ENCODE results near the gene PRR11.

The PRR11 gene

GRCh38 chr17:59180626-59181025, 25.1 kb downstream of the PRR11 start:
- Histone ChIP-seq H3K36me3 (ENCODE audit: insufficient read depth, low read length) (peaks cover 9% of the 10 kb centered on the region), H3K9me3 (ENCODE audit: low read depth, low read length) (no peaks in the 10 kb centered on the region), H3K27ac (no peak overlapping the region), H3K4me3 (no peak overlapping the region), H3K9ac (ENCODE audit: insufficient read length) (no peak overlapping the region)
- no peak for DNase-seq (ENCODE audit: low read depth, low spot score)
- TF ChIP-seq EZH2 (IDR thresholded peaks at IDR 0.05) (no peak), POLR2AphosphoS5 (IDR thresholded peaks at IDR 0.05; ENCODE audit: borderline replicate concordance, low read depth, low read length) (no peak), FOXP2 (optimal IDR thresholded peaks at IDR 0.05; ENCODE audit: control extremely low read depth, extremely low read length, insufficient read depth) (no peak)

- H3K9ac ChIP-seq (ENCODE audit: insufficient read length), result no peak overlapping the region
- TF ChIP-seq POLR2AphosphoS5 (IDR thresholded peaks at IDR 0.05; ENCODE audit: borderline replicate concordance, low read depth, low read length), result no peak
- no peak for TF ChIP-seq FOXP2 (optimal IDR thresholded peaks at IDR 0.05; ENCODE audit: control extremely low read depth, extremely low read length, insufficient read depth)
- no peak for TF ChIP-seq EZH2 (IDR thresholded peaks at IDR 0.05)
- DNase-seq (ENCODE audit: low read depth, low spot score), result no peak
- H3K9me3 ChIP-seq (ENCODE audit: low read depth, low read length), result no peaks in the 10 kb centered on the region
- peaks cover 16% of the 10 kb centered on the region for H3K36me3 ChIP-seq (ENCODE audit: insufficient read depth, low read length)
- no peak overlapping the region for H3K4me3 ChIP-seq
- H3K27ac ChIP-seq, result no peak overlapping the region
These were observed 25.9 kb downstream of the PRR11 start for GRCh38 chr17:59181481-59181880.

GRCh38 chr17:59185997-59186396, 30.5 kb downstream of the PRR11 start:
- H3K4me3 ChIP-seq, result no peak overlapping the region
- TF ChIP-seq EZH2 (IDR thresholded peaks at IDR 0.05) (no peak), FOXP2 (optimal IDR thresholded peaks at IDR 0.05; ENCODE audit: control extremely low read depth, extremely low read length, insufficient read depth) (no peak), POLR2AphosphoS5 (IDR thresholded peaks at IDR 0.05; ENCODE audit: borderline replicate concordance, low read depth, low read length) (no peak)
- no peak for DNase-seq (ENCODE audit: low read depth, low spot score)
- H3K27ac ChIP-seq, result no peak overlapping the region
- no peak overlapping the region for H3K9ac ChIP-seq (ENCODE audit: insufficient read length)
- peaks cover 39% of the 10 kb centered on the region for H3K36me3 ChIP-seq (ENCODE audit: insufficient read depth, low read length)
- H3K9me3 ChIP-seq (ENCODE audit: low read depth, low read length), result no peaks in the 10 kb centered on the region

GRCh38 chr17:59186850-59187249, 31.3 kb downstream of the PRR11 start:
- Histone ChIP-seq H3K36me3 (ENCODE audit: insufficient read depth, low read length) (peaks cover 45% of the 10 kb centered on the region), H3K4me3 (no peak overlapping the region), H3K9me3 (ENCODE audit: low read depth, low read length) (no peaks in the 10 kb centered on the region), H3K27ac (no peak overlapping the region), H3K9ac (ENCODE audit: insufficient read length) (no peak overlapping the region)
- DNase-seq (ENCODE audit: low read depth, low spot score), result no peak
- TF ChIP-seq FOXP2 (optimal IDR thresholded peaks at IDR 0.05; ENCODE audit: control extremely low read depth, extremely low read length, insufficient read depth) (no peak), POLR2AphosphoS5 (IDR thresholded peaks at IDR 0.05; ENCODE audit: borderline replicate concordance, low read depth, low read length) (no peak), EZH2 (IDR thresholded peaks at IDR 0.05) (no peak)

GRCh38 chr17:59190806-59191205, 35.3 kb downstream of the PRR11 start:
- DNase-seq (ENCODE audit: low read depth, low spot score), result no peak
- Histone ChIP-seq H3K9me3 (ENCODE audit: low read depth, low read length) (no peaks in the 10 kb centered on the region), H3K27ac (no peak overlapping the region), H3K9ac (ENCODE audit: insufficient read length) (no peak overlapping the region), H3K36me3 (ENCODE audit: insufficient read depth, low read length) (peaks cover 74% of the 10 kb centered on the region), H3K4me3 (no peak overlapping the region)
- no peak for TF ChIP-seq POLR2AphosphoS5 (IDR thresholded peaks at IDR 0.05; ENCODE audit: borderline replicate concordance, low read depth, low read length)
- TF ChIP-seq FOXP2 (optimal IDR thresholded peaks at IDR 0.05; ENCODE audit: control extremely low read depth, extremely low read length, insufficient read depth), result no peak
- TF ChIP-seq EZH2 (IDR thresholded peaks at IDR 0.05), result no peak

GRCh38 chr17:59193336-59193862, 37.9 kb downstream of the PRR11 start:
- Histone ChIP-seq H3K4me3 (no peak overlapping the region), H3K9me3 (ENCODE audit: low read depth, low read length) (no peaks in the 10 kb centered on the region), H3K36me3 (ENCODE audit: insufficient read depth, low read length) (peaks cover 81% of the 10 kb centered on the region), H3K27ac (no peak overlapping the region), H3K9ac (ENCODE audit: insufficient read length) (no peak overlapping the region)
- TF ChIP-seq POLR2AphosphoS5 (IDR thresholded peaks at IDR 0.05; ENCODE audit: borderline replicate concordance, low read depth, low read length) (no peak), EZH2 (IDR thresholded peaks at IDR 0.05) (no peak), FOXP2 (optimal IDR thresholded peaks at IDR 0.05; ENCODE audit: control extremely low read depth, extremely low read length, insufficient read depth) (no peak)
- no peak for DNase-seq (ENCODE audit: low read depth, low spot score)

- no peak for DNase-seq (ENCODE audit: low read depth, low spot score)
- TF ChIP-seq FOXP2 (optimal IDR thresholded peaks at IDR 0.05; ENCODE audit: control extremely low read depth, extremely low read length, insufficient read depth), result no peak
- no peak for TF ChIP-seq POLR2AphosphoS5 (IDR thresholded peaks at IDR 0.05; ENCODE audit: borderline replicate concordance, low read depth, low read length)
- Histone ChIP-seq H3K9ac (ENCODE audit: insufficient read length) (no peak overlapping the region), H3K27ac (no peak overlapping the region), H3K36me3 (ENCODE audit: insufficient read depth, low read length) (peaks cover 72% of the 10 kb centered on the region), H3K9me3 (ENCODE audit: low read depth, low read length) (no peaks in the 10 kb centered on the region), H3K4me3 (no peak overlapping the region)
These were observed 43.9 kb downstream of the PRR11 start for GRCh38 chr17:59199398-59199797.

GRCh38 chr17:59202320-59202719, 46.8 kb downstream of the PRR11 start:
- no peaks in the 10 kb centered on the region for H3K9me3 ChIP-seq (ENCODE audit: low read depth, low read length)
- H3K36me3 ChIP-seq (ENCODE audit: insufficient read depth, low read length), result peaks cover 46% of the 10 kb centered on the region
- no peak overlapping the region for H3K9ac ChIP-seq (ENCODE audit: insufficient read length)
- TF ChIP-seq FOXP2 (optimal IDR thresholded peaks at IDR 0.05; ENCODE audit: control extremely low read depth, extremely low read length, insufficient read depth) (no peak), POLR2AphosphoS5 (IDR thresholded peaks at IDR 0.05; ENCODE audit: borderline replicate concordance, low read depth, low read length) (no peak), EZH2 (IDR thresholded peaks at IDR 0.05) (no peak)
- no peak overlapping the region for H3K27ac ChIP-seq
- no peak overlapping the region for H3K4me3 ChIP-seq
- no peak for DNase-seq (ENCODE audit: low read depth, low spot score)

- H3K9ac ChIP-seq (ENCODE audit: insufficient read length), result no peak overlapping the region
These were observed 63.8 kb downstream of the PRR11 start for GRCh38 chr17:59219370-59219769.

More at GRCh38 chr17:59219370-59219769, 63.8 kb downstream of the PRR11 start:
- Histone ChIP-seq H3K36me3 (ENCODE audit: insufficient read depth, low read length) (no peaks in the 10 kb centered on the region), H3K9me3 (ENCODE audit: low read depth, low read length) (no peaks in the 10 kb centered on the region), H3K4me3 (no peak overlapping the region), H3K27ac (no peak overlapping the region)
- no peak for DNase-seq (ENCODE audit: low read depth, low spot score)
- TF ChIP-seq EZH2 (IDR thresholded peaks at IDR 0.05), result no peak
- no peak for TF ChIP-seq POLR2AphosphoS5 (IDR thresholded peaks at IDR 0.05; ENCODE audit: borderline replicate concordance, low read depth, low read length)
- no peak for TF ChIP-seq FOXP2 (optimal IDR thresholded peaks at IDR 0.05; ENCODE audit: control extremely low read depth, extremely low read length, insufficient read depth)
